ENCODE measurements around the gene ASTN2.

ASTN2 gene

DNA sequence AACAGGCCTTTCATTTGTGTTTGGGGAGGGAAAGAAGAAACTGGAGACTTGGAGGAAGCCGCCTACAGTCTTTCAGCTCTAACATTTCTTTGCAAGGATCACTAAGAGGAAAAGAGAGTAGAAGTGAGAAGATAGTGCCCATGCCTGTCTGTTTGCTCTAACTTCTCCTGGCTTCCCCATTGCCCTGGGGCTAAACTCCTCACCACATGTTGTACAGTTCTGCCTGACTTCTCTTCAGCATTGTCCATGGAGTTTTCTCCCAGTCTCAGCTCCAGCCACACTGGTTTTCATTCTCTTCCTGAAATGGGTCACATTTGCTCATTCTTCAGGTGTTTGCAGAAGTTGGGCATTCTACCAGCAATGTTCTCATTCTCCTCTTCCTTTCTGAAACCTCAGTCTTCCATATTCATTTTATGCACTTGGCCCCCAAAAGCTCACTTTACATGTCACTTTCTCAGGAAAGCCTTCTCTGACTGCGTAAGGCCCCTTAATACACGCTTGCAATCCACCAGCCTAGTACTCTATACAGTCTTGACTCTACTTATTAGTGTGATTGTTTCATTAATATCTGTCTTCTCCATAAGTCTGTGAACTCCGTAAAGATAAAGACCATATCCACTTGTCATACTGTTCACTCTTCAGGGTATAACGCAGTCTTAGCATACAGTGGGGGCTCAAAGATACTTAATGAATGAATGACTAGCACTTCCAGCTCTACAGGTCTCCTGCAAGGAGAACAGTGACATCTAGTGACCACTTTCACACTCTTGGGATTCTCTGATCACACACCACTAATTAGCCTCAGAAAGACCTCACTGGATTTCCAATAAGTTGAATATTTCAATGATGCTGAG is 768.0 kb downstream of the ASTN2 start:
- peak; percentile 73 for DNase-seq

GRCh38 chr9:116644091-116644688 is 770.7 kb downstream of the ASTN2 start:
- DNase-seq: peak; percentile 76

DNA sequence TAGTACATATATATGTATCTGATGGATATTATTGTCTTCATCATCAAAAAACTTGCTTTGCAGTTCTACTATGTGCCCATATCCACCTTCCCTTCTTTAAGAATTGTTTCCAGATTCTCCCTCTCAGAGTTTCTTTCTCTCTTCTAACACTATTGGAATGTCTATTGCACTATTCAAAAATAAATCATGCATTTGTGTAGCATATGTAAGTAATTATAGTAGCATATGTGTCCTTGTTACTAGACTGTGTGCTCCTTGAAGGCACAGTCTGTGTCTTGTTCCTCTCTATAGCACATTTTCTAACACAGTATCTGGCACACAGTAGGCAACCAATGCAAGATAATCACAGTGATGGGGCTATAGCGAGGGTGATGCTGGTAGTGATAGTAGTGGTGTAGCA is 771.2 kb downstream of the ASTN2 start:
- DNase-seq: peak; percentile 63

- DNase-seq: no peak
Observed at GRCh38 chr9:116641292-116642059, 773.4 kb downstream of the ASTN2 start.

GRCh38 chr9:116639251-116639741 is 775.6 kb downstream of the ASTN2 start:
- peak; percentile 83 for DNase-seq

DNA sequence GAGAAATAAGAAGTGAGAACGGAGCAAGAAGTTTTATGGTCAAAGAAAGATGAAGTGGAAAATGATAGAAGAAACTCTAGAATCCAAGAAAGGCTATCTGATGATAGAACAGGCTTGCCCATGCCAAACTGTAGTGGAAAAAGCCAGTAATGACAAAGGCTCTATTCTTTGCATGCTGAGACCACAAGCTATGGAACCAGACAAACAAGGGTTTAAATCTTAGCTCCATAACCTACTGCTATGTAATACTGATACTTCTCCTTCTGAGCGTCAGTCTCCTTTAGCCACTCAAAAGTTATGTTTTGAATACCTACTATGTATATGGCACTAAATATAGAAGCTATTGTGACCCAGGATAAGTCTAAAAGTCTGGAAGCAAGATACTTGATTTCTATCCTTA is 778.9 kb downstream of the ASTN2 start:
- DNase-seq: no peak

DNA sequence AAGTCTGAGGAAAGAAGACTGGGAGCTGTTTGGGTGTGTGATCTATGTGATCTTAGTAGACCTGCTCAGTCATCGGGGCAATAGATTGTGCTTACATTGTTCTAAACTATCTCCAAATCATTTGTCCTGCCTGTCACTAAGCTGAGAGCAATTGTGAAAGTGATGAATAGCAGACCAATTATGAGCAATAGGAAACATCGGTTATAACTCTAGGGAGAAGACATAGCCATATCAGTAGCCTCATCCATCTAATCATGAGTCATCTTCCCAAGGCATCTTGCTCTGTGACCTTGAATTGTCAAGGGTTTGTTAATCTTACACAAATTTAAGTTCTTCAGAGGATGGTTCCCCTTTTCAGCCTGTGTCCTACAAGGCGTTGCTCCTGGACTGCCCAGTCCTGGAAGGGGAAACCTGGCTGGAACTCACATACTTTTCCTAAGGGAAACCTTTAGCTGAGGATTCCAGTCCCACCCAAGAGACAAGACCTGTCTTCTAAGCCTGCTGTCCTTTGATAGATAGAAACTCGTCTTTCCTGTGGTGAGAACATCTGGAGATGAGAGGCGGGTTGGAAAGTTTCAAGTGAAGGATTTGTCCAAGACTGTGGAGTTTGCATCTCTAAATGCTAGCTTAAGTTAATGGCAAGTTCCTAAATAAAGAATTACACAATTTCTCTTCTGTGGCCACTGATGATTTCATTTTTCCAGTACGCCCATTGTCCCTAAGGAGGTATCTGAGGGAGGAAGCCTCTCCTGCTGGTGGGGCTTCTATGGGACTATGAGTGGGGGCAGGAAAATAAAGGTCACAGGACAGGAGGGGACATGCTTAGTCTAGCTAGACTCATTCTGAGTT is 781.6 kb downstream of the ASTN2 start:
- peak; percentile 52 for DNase-seq

- no peak for DNase-seq
Observed at GRCh38 chr9:116629634-116630033, 785.2 kb downstream of the ASTN2 start.

DNA sequence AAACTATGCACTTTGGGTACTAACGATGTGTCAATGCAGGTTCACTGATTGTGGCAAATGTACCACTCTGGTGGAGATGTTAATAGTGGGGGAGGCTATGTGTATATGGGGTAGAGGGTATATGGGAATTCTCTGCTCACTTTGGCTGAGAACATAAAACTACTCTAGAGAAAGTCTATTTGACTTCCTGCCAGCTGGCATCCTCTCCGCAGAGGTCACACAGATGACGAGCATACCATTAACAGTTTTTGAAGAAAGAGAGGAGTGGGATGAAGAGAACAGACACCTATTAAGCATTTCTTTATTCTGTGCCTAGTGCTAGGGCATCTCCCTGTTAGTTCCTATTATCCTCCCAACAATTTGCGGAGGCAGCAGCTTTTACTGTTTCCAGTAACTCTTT is 786.1 kb downstream of the ASTN2 start:
- DNase-seq: peak; percentile 44

- DNase-seq: no peak
Observed at GRCh38 chr9:116627433-116627832, 787.4 kb downstream of the ASTN2 start.

DNA sequence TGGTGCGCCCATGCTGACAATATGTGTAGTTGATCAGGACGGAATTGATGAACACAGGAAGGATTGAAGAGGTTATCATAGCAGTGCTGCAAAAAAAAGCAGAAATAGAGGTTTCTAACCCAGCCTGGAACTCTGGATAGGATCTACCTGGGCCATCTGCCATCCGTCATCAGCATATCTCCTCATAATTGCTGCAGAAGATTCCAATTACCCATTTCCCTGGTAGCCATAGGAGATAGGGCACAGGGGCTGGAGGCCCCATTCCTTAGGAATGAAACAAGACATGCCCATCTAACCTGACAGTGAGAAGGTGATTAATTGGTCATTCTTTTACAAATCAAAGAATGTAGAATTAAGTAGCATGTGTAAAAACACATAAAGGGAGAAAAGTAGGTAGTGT is 788.1 kb downstream of the ASTN2 start:
- DNase-seq: no peak

DNA sequence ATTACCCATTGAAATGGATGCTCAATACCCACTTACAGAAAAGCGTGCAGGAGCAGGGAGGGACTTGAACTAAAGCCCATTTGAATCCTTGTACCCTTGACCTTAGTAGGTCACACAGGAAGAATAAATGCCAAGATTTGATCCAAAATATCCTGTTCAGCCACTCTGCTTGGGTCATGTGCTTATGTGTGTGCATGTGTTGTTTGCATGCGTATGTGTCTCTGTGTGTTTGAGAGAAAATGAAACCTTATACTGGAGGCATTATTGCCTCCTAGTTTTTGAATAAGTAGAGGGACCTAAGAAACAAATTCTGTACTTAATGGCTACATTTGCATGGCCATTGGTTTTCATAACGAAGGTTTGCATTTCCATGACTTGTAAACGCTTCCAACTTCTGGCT is 791.1 kb downstream of the ASTN2 start:
- no peak for DNase-seq

DNA sequence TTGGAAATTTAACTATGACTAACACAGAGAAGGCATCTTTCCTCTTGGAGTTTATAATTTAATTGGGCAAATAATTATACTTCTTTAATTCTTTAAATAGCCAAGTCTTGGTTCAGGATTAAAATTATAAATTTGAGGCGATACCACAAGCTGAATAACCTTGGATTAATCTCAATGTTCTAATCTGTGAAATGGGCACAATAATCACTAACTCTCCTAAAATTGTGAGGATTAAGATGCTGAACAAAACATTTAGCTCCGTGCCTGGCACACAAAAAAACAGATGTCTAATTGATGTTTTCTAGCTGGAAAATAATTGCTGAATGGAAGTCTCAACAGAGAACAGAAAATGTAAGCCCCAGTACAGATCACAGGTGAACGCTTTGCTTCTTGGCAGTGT is 797.5 kb downstream of the ASTN2 start:
- DNase-seq: no peak

GRCh38 chr9:116616304-116616914 is 798.4 kb downstream of the ASTN2 start:
- no peak for DNase-seq

DNA sequence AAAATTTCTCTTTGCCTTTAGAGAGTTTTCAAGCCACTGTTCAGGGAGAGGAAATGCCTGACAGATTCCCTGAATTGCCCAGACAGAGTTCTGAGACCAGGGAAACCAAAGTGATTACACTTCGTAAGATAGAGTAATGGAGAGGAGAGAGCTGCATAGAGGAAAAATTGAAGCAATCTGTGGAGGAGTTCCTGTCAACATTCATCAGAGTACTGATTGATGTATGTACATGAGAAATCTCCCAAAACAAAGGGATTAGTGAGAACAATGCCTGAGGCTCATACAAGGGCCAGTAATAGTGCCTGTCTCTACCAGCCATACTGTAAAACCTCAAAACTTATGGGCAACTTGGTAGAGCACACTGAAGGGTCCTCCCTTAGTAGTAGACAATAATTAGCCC is 806.8 kb downstream of the ASTN2 start:
- DNase-seq: no peak

DNA sequence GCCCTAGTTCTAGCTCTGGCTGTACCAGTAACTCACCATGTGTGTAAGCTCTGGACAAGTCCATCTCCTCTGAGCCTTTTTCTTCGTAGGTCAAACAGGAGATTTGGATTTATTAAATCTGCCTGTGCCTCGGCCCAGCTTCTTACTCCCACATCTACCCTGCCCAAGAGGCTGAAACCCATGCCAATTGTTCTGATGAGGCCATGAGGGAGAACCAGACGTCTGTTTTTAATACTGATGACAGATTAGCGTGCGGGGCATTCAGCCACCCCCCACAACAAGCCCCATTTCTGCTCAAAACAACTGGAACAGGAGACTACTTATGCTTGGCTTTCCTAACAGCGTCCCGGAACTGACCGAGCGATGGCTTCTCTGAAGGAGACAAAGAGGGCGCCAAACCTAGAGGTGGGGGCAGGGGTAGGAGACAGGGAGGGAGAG is 808.9 kb downstream of the ASTN2 start:
- peak; percentile 19 for DNase-seq

GRCh38 chr9:116605060-116605459 is 809.8 kb downstream of the ASTN2 start:
- no peak for DNase-seq

GRCh38 chr9:116604251-116604650 is 810.6 kb downstream of the ASTN2 start:
- DNase-seq: peak; percentile 32

GRCh38 chr9:116599342-116599884 is 815.4 kb downstream of the ASTN2 start:
- DNase-seq: no peak

DNA sequence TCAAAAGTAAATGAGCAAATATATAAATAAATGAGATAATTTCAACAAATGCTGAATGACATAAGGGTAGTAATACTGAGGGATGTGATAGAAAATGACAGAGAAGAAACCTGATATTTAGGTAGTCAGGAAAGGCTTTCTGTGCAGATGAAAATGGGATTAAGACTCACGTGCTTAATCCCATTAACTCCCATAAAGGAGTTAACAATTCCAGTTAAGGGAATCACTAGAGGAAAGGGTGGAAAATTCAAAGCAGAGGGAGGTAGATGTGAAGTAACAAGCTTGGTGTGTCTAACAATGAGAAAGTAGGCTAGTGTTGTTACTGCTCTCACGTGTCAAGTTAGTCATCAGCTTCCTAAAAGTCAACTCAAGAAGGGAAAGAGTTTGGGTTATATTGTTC is 818.2 kb downstream of the ASTN2 start:
- DNase-seq: no peak

- peak; percentile 88 for DNase-seq
Observed at GRCh38 chr9:116594547-116594946, 820.3 kb downstream of the ASTN2 start.

Measured in fibroblast of skin of scalp (primary cell).